GM19468 (cell line): Measurements from ENCODE around the gene SLC2A13.
"Not testable (repeated sequence)": the region's sequence is repeated elsewhere in the genome, so short reads cannot be mapped to it uniquely, and the experiment has no call there.

Experiments
- ATAC-seq: cut with Tn5 transposase; IDR thresholded peaks from one replicate; pipeline ENCODE4 v1.9.1; 2021; ENCODE audit warnings: mild to moderate bottlenecking, moderate library complexity, moderate number of reproducible peaks; ENCODE audit not compliant: unreplicated experiment; ENCODE audit errors: extremely low read depth

SLC2A13 gene

GRCh38 chr12:39831587-39832315 is 274.1 kb downstream of the SLC2A13 start:
- ATAC-seq = no peak

GRCh38 chr12:39830852-39831520 is 274.9 kb downstream of the SLC2A13 start:
- no peak for ATAC-seq

- no peak for ATAC-seq
Observed at GRCh38 chr12:39830171-39830570, 275.7 kb downstream of the SLC2A13 start.

GRCh38 chr12:39824505-39825212 is 281.2 kb downstream of the SLC2A13 start:
- ATAC-seq = no peak

GRCh38 chr12:39816671-39817185 is 289.2 kb downstream of the SLC2A13 start:
- no peak for ATAC-seq

- ATAC-seq = no peak
Observed at GRCh38 chr12:39815746-39816145, 290.1 kb downstream of the SLC2A13 start.

- ATAC-seq = no peak
Observed at GRCh38 chr12:39814626-39815025, 291.3 kb downstream of the SLC2A13 start.

- ATAC-seq = no peak
Observed at GRCh38 chr12:39813776-39814175, 292.1 kb downstream of the SLC2A13 start.

GRCh38 chr12:39812456-39812855 is 293.4 kb downstream of the SLC2A13 start:
- not testable (repeated sequence) for ATAC-seq

- no peak for ATAC-seq
Observed at GRCh38 chr12:39807043-39807442, 298.8 kb downstream of the SLC2A13 start.

GRCh38 chr12:39805651-39806050 is 300.2 kb downstream of the SLC2A13 start:
- no peak for ATAC-seq

- no peak for ATAC-seq
Observed at GRCh38 chr12:39804898-39805297, 301.0 kb downstream of the SLC2A13 start.

- ATAC-seq = no peak
Observed at GRCh38 chr12:39804479-39804878, 301.4 kb downstream of the SLC2A13 start.

GRCh38 chr12:39803151-39803550 is 302.7 kb downstream of the SLC2A13 start:
- no peak for ATAC-seq

GRCh38 chr12:39798977-39799376 is 306.9 kb downstream of the SLC2A13 start:
- no peak for ATAC-seq

- no peak for ATAC-seq
Observed at GRCh38 chr12:39798429-39798828, 307.5 kb downstream of the SLC2A13 start.

GRCh38 chr12:39795481-39795880 is 310.4 kb downstream of the SLC2A13 start:
- ATAC-seq = no peak

- no peak for ATAC-seq
Observed at GRCh38 chr12:39792938-39793337, 312.9 kb downstream of the SLC2A13 start.

GRCh38 chr12:39788239-39788638 is 317.6 kb downstream of the SLC2A13 start:
- no peak for ATAC-seq

- not testable (repeated sequence) for ATAC-seq
Observed at GRCh38 chr12:39785814-39786213, 320.1 kb downstream of the SLC2A13 start.

- ATAC-seq = no peak
Observed at GRCh38 chr12:39782026-39782545, 323.8 kb downstream of the SLC2A13 start.
